NK-92 (cell line): ENCODE measurements around the gene TOM1L2.

ENCODE experiments used
- DNase-seq: peaks from one replicate; lab custom pipeline; 2025; ENCODE audit not compliant: unreplicated experiment; lab: John Stamatoyannopoulos, UW

The TOM1L2 gene

DNA sequence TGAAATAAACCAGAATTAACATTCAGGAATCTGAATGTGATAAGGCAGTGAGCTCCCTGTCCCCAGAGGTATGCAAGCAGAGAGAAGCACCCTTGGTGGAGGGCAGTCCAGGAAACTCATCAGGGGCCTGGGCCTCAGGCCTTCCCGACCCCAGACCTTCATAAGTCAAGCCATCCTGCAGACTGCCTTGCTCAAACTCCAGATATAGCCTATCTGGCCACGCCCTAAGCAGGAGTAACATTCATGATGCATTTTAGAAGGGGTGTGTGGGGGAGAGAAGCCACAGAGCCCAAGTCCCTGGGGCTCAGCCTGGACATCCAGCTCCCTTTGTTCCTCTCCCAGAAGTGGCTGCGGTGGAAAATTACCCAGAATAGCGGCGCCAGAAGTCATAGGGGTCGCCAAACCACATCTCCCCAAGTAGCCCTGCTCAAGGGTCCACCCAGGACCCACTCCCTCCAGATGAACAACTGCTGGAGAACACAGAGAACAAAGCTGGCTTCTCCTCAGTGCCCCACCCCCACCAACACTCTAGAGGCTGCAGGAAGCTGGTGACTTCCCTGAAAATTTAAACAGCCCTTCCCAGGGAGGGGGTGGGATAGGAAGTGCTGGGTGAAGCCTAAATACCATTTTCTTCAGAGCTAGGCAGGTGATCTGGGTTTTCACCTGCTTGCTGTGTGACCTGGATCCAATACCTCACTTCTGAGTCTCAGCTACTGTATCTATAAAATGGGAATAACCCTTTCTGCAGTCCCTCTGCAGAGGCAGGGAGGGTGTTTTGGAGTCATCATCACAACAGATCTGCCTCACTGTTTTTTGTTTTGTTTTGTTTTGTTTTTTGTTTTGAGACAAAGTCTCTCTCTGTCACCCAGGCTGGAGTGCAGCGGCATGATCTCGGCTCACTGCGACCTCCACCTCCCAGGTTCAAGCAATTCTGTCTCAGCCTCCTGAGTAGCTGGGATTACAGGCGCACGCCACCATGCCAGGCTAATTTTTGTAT lies 133.9 kb downstream of the TOM1L2 start:
- no peak for DNase-seq

- DNase-seq = no peak
These were observed 134.8 kb downstream of the TOM1L2 start for GRCh38 chr17:17837380-17837821.

GRCh38 chr17:17836818-17837379 lies 135.3 kb downstream of the TOM1L2 start, which contains the start of gene SREBF1:
TSS of gene SREBF1 (minus strand) at chr17:17836986. CDS start at chr17:17836817, 169 bp downstream.
- no peak for DNase-seq

DNA sequence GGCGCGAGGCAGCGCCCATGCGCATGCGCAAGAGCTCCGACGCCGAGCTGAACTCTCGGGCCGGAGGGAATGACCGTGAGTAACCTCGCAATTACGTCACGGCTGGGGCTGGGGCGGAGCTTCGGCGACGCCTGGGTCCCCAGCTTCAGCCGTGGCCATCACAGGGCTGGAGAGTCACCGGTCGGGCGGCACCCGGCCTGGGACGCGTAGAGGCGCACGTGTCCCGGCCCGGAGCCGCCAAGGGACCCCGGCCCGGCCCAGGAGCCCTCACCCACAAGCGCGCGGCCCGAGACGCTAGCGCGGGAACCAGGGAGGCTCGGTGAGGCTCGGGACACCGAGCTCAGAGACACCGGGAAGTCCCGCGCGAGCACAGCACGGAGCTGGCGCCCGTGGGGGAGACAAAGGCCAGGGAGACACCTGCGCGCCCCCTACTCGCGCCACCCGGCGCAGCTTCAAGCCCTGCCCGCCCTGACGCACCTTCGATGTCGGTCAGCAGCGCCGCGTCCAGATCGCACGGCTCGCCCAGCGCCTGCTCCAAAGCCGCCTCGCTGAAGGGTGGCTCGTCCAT lies 135.9 kb downstream of the TOM1L2 start:
- peak; percentile 86 for DNase-seq

GRCh38 chr17:17835415-17836249 lies 136.6 kb downstream of the TOM1L2 start:
- DNase-seq = no peak

DNA sequence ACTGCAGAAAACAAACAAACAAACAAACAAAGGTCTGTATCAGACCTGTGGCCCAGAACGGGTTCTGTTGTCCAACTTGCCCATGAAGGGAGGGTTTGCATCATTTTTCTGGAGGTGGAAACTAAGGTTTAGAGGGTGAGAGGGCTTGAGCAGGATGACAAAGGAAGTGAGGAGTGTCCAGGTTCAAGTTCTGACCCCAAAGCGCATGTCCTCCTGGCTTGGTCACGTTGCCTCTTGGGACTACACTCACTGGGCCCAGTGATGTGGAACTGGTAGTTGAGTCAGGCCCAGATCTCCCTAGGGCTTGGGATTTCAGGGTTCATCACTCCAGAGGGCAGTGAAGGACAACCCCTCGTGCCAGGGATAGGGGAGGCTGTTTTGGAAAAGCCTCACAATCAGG lies 137.2 kb downstream of the TOM1L2 start:
- DNase-seq = no peak

- no peak for DNase-seq
These were observed 138.4 kb downstream of the TOM1L2 start for GRCh38 chr17:17833658-17834357.

- DNase-seq = no peak
These were observed 140.2 kb downstream of the TOM1L2 start for GRCh38 chr17:17832032-17832363.

DNA sequence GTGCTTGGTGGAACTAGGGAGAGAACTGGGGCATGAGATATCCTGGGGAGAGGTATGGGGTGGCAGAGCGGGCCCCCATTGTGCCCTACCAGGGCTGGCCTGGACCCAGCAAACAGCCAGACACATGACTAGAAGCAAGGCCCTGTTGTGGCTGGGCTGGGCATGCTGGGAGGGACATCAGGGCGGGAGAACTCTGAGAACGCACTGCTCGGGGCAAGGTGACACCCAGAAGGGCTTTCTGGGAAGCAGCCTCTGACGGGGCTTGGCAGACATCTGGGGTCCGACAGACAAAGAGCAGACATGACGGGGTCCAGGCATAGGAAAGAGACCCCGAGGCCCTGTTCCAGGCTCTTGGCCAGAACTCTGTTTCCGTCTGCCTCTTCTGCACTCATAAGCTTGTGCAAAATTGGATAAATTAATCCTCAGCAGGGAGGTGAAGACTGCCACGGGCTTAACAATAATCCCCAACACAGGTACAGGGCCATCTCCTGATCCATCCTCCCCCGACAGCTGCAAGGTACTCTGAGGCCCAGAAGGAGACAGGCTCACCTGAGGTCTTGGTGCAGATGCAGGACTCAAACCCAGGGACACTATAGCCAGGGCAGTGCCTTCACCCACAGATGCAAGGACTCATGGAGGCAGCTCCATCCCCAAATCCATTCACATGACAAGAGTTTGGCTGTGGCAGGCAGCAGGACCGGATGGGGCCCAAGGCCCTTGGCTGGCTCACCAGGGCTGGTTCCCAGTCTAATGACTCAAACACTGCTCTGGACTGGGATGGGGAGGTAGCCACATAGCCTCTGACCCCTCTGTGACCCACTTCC lies 140.8 kb downstream of the TOM1L2 start:
- DNase-seq = no peak

DNA sequence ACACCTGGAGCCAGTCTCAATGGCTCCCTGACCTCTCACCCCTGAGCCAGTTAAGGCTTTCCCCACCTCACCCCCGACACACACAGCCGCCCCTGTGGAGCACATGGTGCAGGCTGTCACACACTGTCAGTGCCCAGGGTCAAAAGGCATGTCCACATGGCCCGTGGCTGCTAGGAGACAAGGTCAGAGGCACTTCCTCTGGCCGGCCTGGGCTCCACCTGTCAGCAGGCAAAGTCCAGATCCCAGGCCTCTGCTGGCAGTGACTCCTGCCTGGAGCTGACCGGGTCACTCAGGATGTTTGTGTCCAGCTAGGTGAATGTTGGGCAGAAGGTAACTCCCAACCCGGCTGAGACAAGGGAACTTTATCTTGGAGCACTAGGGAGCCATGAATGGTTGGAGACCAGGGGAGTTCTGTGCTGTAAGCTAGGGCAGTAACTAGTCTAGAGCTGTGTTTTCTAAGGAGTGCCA lies 141.4 kb downstream of the TOM1L2 start:
- no peak for DNase-seq

DNA sequence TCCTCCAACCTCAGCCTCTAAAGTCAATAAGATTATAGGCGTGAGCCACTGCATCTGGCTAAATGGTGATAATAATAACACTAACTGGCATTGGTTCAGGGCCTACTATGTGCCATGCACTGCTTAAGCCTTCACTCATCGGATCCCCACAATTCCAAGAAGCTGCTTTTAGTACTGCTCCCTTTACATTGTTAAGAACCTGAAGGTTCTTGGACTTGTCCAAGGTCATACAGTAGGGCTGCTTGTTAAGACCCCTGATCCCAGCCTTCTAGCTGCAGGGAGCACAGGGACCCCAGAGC lies 142.0 kb downstream of the TOM1L2 start:
- no peak for DNase-seq

GRCh38 chr17:17827826-17828621 lies 144.2 kb downstream of the TOM1L2 start:
- no peak for DNase-seq

- DNase-seq = no peak
These were observed 145.0 kb downstream of the TOM1L2 start for GRCh38 chr17:17826942-17827785.

- no peak for DNase-seq
These were observed 145.9 kb downstream of the TOM1L2 start for GRCh38 chr17:17826342-17826713.

DNA sequence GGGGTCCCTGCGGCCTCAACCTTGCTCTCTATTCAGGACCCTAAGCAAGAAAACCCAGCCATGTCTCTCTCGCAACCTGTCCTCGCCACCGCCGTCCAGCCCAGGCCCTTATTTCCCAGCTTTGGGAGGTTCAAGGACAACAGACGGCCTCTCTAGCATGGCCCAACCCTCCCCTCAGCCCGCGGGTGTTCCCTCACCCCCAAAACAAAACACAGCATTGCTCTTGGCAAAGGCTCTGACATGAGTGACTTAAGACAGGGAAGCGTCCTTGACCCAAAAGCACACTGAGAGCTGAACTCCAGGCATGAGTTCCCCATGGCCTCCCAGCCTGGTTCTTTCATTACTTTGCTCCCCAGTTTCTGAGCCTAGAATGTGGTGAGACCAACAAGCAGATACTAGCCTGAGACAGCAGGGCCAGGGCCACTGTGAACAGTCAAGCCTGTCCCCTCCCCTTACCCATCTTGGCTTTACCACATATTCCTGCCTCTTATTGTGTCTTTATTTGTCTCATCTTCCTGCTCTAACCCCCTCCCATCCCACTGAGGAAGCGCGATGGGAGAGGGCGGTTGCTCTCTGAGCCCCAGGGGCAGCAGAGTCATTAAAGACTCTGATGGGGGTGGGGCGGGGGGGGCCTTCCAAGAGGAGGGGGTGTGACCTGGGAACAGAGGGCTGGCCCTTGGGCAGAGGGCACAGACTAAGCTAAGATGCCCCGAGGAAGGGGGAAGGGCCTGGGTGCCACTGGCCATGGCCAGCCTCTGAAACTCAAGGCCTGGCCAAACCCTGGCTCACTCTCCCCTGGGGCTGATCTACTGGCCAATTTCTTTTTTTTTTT lies 147.2 kb downstream of the TOM1L2 start:
- no peak for DNase-seq

DNA sequence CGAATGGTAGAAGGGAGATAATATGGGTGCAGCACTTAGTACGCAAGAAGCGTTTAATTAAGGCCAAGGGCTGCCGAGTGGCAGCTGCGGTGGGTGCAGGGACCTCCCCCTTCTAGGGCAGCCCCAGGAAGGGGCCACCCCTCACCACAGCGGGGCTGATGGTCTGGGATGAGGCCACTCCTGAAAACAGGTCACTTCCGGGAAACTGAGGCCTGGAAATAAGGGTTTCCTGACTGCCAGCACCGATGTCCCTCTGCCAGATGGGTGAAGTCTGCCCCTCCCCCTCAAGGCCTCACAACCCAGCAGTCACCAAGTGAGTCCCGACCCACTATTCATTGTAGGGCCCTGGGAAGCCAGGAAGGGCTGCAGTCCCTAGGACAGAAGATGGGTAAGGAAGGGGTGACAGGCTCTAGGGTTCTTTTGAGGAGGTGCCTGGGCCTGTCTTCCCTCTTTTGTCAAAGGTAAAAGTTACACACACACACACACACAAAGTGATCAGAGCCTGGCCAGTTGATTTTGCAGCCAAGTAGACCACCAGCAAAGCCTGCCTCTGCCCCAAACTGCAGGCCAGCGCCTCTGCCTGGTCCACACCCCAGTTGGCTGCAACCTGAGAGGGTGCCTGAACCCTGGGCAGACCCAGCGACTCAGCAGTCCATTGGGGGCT lies 147.9 kb downstream of the TOM1L2 start:
- DNase-seq = no peak
